CD4-positive, CD25-positive, alpha-beta regulatory T cell (primary cell): ENCODE measurements around the gene CPA3. TPM values are rescaled to one million over a fixed set of nuclear protein-coding genes. Genes with fewer than 3 reads are reported as not detected.

Source experiments
- ATAC-seq, 2 donors: fragments of 150-1000 bp; cut with Tn5 transposase; one replicate each; pipeline ENCODE4 v1.10.0; 2021; ENCODE audit warnings: low read depth in 2 of 2, moderate number of reproducible peaks in 2 of 2, moderate library complexity in 1 of 2
- DNase-seq, 3 donors: peaks; one replicate each; pipeline versions ENCODE4 v3.0.0 to v3.0.0-alpha.2; 2012 to 2022; ENCODE audit warnings: mixed read lengths in 1 of 3
- H3K27ac ChIP-seq: one replicate; pipeline ENCODE4 v1.7.0; 2013; ENCODE audit warnings: mild to moderate bottlenecking, low read length; ENCODE audit not compliant: insufficient read depth, poor library complexity, severe bottlenecking
- H3K27me3 ChIP-seq: one replicate; pipeline ENCODE4 v1.7.0; 2013; ENCODE audit warnings: low read length; ENCODE audit not compliant: control insufficient read depth, insufficient read depth
- H3K36me3 ChIP-seq: one replicate; pipeline ENCODE4 v1.7.0; 2013; ENCODE audit warnings: mild to moderate bottlenecking, low read length, moderate library complexity; ENCODE audit not compliant: control insufficient read depth, insufficient read depth
- H3K4me1 ChIP-seq: 2 replicates; pipeline ENCODE4 v1.7.0; 2013; ENCODE audit warnings: mild to moderate bottlenecking, low read length; ENCODE audit not compliant: insufficient read depth, control insufficient read depth, poor library complexity, severe bottlenecking
- H3K4me3 ChIP-seq: one replicate; pipeline ENCODE4 v1.7.0; 2013; ENCODE audit warnings: low read depth, mild to moderate bottlenecking, low read length, moderate library complexity
- H3K9me3 ChIP-seq, 2 experiments: 1 replicate in 1 of 2; 2 replicates in 1 of 2; pipeline ENCODE4 v1.7.0; 2013; ENCODE audit warnings: low read length in 2 of 2, mild to moderate bottlenecking in 1 of 2, moderate library complexity in 1 of 2; ENCODE audit not compliant: control insufficient read depth in 2 of 2
- H3K27ac Mint-ChIP-seq, 3 donors: one replicate each; pipeline ENCODE4 v1.8.0; 2020 to 2022; ENCODE audit warnings: mild to moderate bottlenecking in 3 of 3, mixed read lengths in 3 of 3, moderate library complexity in 2 of 3
- H3K27me3 Mint-ChIP-seq: one replicate; pipeline ENCODE4 v1.8.0; 2022; ENCODE audit warnings: mild to moderate bottlenecking, mixed read lengths
- H3K36me3 Mint-ChIP-seq: one replicate; pipeline ENCODE4 v1.8.0; 2020; ENCODE audit warnings: mixed read lengths
- H3K4me1 Mint-ChIP-seq, 4 donors: one replicate each; pipeline ENCODE4 v1.8.0; 2020 to 2022; ENCODE audit warnings: mixed read lengths in 4 of 4, mild to moderate bottlenecking in 1 of 4
- H3K4me3 Mint-ChIP-seq, 4 donors: one replicate each; pipeline ENCODE4 v1.8.0; 2020 to 2022; ENCODE audit warnings: mild to moderate bottlenecking in 4 of 4, mixed read lengths in 4 of 4, moderate library complexity in 3 of 4
- H3K9me3 Mint-ChIP-seq, 7 donors: one replicate each; pipeline ENCODE4 v1.8.0; 2020 to 2022; ENCODE audit warnings: mixed read lengths in 7 of 7, mild to moderate bottlenecking in 3 of 7, moderate library complexity in 2 of 7
- polyA plus RNA-seq, 4 donors: library from polyadenylated mRNA; unstranded; fragments of 300-500 nt; fragmentation: Illumina TruSeq; gene quantifications; one replicate each; pipeline ENCODE4 v1.2.3, GENCODE V29; 2021
- total RNA-seq: library from RNA; stranded (reverse); gene quantifications from one replicate; pipeline ENCODE4 v1.2.3, GENCODE V29; 2022

CPA3 gene, protein sequence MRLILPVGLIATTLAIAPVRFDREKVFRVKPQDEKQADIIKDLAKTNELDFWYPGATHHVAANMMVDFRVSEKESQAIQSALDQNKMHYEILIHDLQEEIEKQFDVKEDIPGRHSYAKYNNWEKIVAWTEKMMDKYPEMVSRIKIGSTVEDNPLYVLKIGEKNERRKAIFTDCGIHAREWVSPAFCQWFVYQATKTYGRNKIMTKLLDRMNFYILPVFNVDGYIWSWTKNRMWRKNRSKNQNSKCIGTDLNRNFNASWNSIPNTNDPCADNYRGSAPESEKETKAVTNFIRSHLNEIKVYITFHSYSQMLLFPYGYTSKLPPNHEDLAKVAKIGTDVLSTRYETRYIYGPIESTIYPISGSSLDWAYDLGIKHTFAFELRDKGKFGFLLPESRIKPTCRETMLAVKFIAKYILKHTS
- total RNA-seq (1.1 TPM), polyA plus RNA-seq (not detected)

GRCh38 chr3:148865049-148865448 lies at the start of gene CPA3:
Gene CPA3 (plus strand): TSS chr3:148865296. CDS start chr3:148865308, 12 bp downstream.
- no peak within 1 kb of the TSS for H3K27ac ChIP-seq
- no peak within 1 kb of the TSS for H3K4me3 ChIP-seq
- no peak for DNase-seq
- Mint-ChIP-seq H3K4me3 (no peak within 1 kb of the TSS), H3K27ac (peak within 1 kb of the TSS in 1 of 3 donors; percentile 41), H3K27me3 (peaks cover 18% of the 10 kb centered on the region), H3K36me3 (no peaks in the 10 kb centered on the region), H3K9me3 (no peaks in the 10 kb centered on the region), H3K4me1 (no peaks in the 10 kb centered on the region)
- H3K27me3 ChIP-seq: no peaks in the 10 kb centered on the region
- no peaks in the 10 kb centered on the region for H3K36me3 ChIP-seq
- H3K9me3 ChIP-seq: no peaks in the 10 kb centered on the region
- no peaks in the 10 kb centered on the region for H3K4me1 ChIP-seq
- no peak for ATAC-seq

DNA sequence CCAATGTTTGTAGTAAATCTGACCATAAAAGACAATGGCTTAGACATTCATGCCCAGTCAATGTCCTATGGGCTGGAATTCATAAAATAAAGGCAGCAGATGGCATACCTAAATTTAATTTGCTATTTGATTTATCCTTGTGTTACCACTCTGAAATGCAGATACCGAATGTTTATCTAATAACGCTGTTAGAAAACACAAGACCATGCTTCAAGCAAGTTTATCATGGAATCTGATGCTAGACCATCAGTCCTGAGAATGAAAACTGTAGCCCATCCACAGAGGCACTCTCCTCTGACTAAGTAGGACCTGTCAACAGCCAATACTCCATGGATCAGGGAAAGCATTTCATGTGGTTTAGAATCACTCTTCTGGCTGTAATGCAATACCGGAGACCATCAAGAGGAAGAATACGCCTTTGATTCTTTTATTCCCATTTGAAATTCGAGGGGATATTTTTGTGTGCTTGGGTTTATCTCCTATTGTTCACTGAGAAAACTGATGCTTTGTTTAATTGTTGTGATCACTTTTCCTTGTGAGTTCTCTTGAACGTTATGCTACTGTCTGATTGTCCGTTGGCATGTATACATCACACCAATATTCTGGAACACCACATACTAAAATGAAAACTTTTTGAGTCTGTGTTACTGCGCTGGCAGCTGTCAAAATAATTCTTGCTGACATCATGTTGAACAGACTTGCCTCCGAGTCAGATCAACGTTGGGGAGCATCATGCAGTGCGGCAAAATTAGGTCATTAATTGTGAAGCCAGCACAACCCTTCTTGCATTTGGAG lies 49.6 kb upstream of the CPA3 start:
- H3K4me1 ChIP-seq: no peaks in the 10 kb centered on the region
- no peak for ATAC-seq
- H3K27ac ChIP-seq: no peak overlapping the region
- no peaks in the 10 kb centered on the region for H3K27me3 Mint-ChIP-seq
- H3K9me3 ChIP-seq: no peaks in the 10 kb centered on the region
- no peaks in the 10 kb centered on the region for H3K4me1 Mint-ChIP-seq
- no peak overlapping the region for H3K4me3 ChIP-seq
- no peak overlapping the region for H3K27ac Mint-ChIP-seq
- no peaks in the 10 kb centered on the region for H3K36me3 Mint-ChIP-seq
- H3K4me3 Mint-ChIP-seq: no peak overlapping the region
- no peaks in the 10 kb centered on the region for H3K36me3 ChIP-seq
- H3K27me3 ChIP-seq: no peaks in the 10 kb centered on the region
- H3K9me3 Mint-ChIP-seq: peaks cover 0 to 4% (median 0%) of the 10 kb centered on the region in 7 donors
- DNase-seq: no peak

DNA sequence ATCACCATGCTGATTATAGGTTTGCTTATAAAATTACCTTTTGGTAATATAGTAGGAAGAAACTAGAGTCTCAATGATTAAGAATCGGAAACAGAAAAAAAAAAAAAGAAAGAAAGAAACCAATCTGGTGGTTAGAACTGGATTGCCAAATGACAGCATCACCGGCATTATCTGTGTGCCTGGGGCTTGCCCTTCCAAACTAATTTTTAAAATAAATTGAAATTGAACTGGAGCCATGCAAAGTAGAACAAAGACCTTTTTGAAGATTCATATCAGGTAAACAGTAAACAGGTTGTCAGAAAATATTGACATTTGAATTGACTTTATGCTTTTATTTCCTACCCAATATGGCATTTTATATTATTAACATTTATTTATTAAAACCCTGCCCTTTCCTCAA lies 48.7 kb upstream of the CPA3 start:
- no peaks in the 10 kb centered on the region for H3K36me3 ChIP-seq
- Mint-ChIP-seq H3K36me3 (no peaks in the 10 kb centered on the region), H3K9me3 (peaks cover 0 to 4% (median 0%) of the 10 kb centered on the region in 7 donors), H3K4me3 (no peak overlapping the region), H3K27ac (peak overlapping the region in 1 of 3 donors; percentile 38), H3K4me1 (no peaks in the 10 kb centered on the region), H3K27me3 (no peaks in the 10 kb centered on the region)
- H3K4me3 ChIP-seq: no peak overlapping the region
- ATAC-seq: no peak
- no peaks in the 10 kb centered on the region for H3K4me1 ChIP-seq
- H3K9me3 ChIP-seq: no peaks in the 10 kb centered on the region
- no peak for DNase-seq
- no peak overlapping the region for H3K27ac ChIP-seq
- no peaks in the 10 kb centered on the region for H3K27me3 ChIP-seq

DNA sequence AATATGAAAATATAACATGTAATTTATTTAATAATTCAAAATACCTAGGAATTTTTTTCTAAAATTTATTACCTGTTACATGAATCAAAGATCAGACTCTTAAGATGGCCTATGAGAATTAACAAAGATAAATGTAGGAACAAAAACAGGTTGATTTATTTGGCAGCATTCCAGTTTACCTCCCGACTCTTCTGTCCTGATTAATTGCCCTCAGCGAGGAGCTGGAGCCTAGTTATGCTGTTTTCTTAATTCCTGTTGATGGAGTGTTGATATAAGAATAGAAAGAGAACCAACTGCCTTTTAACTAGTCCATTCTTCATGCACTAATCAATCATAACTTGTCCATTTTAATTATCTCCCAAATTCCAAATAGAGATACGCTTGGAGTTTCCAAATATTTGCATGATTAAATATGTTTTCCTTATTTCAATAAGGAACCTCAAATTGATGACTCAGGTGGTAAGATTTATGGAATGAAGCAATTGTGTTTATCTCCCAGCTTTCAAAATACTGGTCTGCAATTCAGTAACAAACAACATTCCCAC lies 48.0 kb upstream of the CPA3 start:
- Histone ChIP-seq H3K9me3 (no peaks in the 10 kb centered on the region), H3K4me1 (no peaks in the 10 kb centered on the region), H3K27ac (no peak overlapping the region), H3K4me3 (no peak overlapping the region), H3K27me3 (no peaks in the 10 kb centered on the region), H3K36me3 (no peaks in the 10 kb centered on the region)
- H3K27me3 Mint-ChIP-seq: no peaks in the 10 kb centered on the region
- DNase-seq: no peak
- H3K36me3 Mint-ChIP-seq: no peaks in the 10 kb centered on the region
- H3K27ac Mint-ChIP-seq: no peak overlapping the region
- no peak for ATAC-seq
- H3K4me3 Mint-ChIP-seq: no peak overlapping the region
- H3K4me1 Mint-ChIP-seq: no peaks in the 10 kb centered on the region
- peaks cover 0 to 4% (median 0%) of the 10 kb centered on the region in 7 donors for H3K9me3 Mint-ChIP-seq

GRCh38 chr3:148820361-148821245 lies 44.5 kb upstream of the CPA3 start:
- ATAC-seq: no peak
- Mint-ChIP-seq H3K27me3 (peaks cover 11% of the 10 kb centered on the region), H3K9me3 (peaks cover 0 to 15% (median 0%) of the 10 kb centered on the region in 7 donors), H3K4me1 (no peaks in the 10 kb centered on the region), H3K4me3 (no peak overlapping the region), H3K27ac (no peak overlapping the region), H3K36me3 (no peaks in the 10 kb centered on the region)
- Histone ChIP-seq H3K36me3 (no peaks in the 10 kb centered on the region), H3K27me3 (no peaks in the 10 kb centered on the region), H3K27ac (no peak overlapping the region), H3K4me1 (no peaks in the 10 kb centered on the region), H3K9me3 (no peaks in the 10 kb centered on the region), H3K4me3 (no peak overlapping the region)
- DNase-seq: no peak

DNA sequence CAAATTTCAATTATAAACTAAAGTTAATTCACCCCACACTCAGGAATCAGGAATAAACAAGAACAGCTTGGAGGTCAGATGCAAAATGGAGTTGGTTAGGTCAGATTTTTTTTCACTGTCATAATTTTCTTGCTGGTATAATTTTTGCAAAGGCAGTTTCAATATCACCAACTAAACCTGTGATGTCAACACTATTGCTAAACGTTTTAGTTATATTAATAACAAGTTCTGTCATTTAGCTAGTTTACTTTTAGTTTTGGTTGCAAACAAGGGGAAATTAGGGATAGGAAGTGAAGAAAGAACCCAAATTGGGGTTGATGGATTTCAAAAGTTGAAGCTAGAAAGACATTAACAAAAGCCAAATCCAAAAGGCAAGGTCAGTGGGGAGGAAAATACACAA lies 42.1 kb upstream of the CPA3 start:
- Histone ChIP-seq H3K27me3 (no peaks in the 10 kb centered on the region), H3K4me3 (no peak overlapping the region), H3K27ac (no peak overlapping the region), H3K4me1 (no peaks in the 10 kb centered on the region), H3K36me3 (no peaks in the 10 kb centered on the region), H3K9me3 (no peaks in the 10 kb centered on the region)
- Mint-ChIP-seq H3K4me1 (no peaks in the 10 kb centered on the region), H3K9me3 (peaks cover 0 to 15% (median 0%) of the 10 kb centered on the region in 7 donors), H3K27me3 (peaks cover 14% of the 10 kb centered on the region), H3K36me3 (no peaks in the 10 kb centered on the region), H3K4me3 (no peak overlapping the region), H3K27ac (no peak overlapping the region)
- DNase-seq (no peak), ATAC-seq (no peak)

DNA sequence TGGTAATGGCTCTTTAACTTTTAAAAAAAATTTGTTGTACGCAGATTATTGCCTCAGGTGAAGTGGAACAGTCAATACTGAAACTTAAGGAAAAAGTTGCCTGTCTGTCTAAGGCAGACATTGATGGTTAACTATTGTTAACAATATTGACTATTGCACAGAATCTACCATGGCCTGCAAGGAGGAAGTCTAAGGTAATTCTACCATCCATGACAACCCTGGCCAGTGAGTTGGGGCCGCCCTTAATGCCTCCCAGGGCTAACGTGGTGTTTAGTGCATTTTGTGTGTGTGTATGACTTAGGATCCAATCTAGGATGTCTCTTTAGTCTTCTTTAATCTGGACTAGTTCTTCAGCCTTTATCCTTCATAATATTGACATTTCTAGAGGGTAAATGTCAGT lies 39.6 kb upstream of the CPA3 start:
- no peaks in the 10 kb centered on the region for H3K27me3 ChIP-seq
- H3K4me1 Mint-ChIP-seq: no peaks in the 10 kb centered on the region
- no peaks in the 10 kb centered on the region for H3K36me3 Mint-ChIP-seq
- H3K9me3 Mint-ChIP-seq: peaks cover 0 to 11% (median 0%) of the 10 kb centered on the region in 7 donors
- no peaks in the 10 kb centered on the region for H3K36me3 ChIP-seq
- H3K4me3 Mint-ChIP-seq: no peak overlapping the region
- H3K4me1 ChIP-seq: no peaks in the 10 kb centered on the region
- H3K27ac Mint-ChIP-seq: no peak overlapping the region
- no peak for DNase-seq
- no peaks in the 10 kb centered on the region for H3K9me3 ChIP-seq
- H3K4me3 ChIP-seq: no peak overlapping the region
- no peak overlapping the region for H3K27ac ChIP-seq
- no peak for ATAC-seq
- H3K27me3 Mint-ChIP-seq: peaks cover 18% of the 10 kb centered on the region
